Activated naive CD8-positive, alpha-beta T cell treated with anti-CD3 and anti-CD28 coated beads, Interleukin-2, amount 50 U/mL, for 16 hours (primary cell): Measurements from ENCODE around the gene DUT.
"Not testable (repeated sequence)": the region's sequence is repeated elsewhere in the genome, so short reads cannot be mapped to it uniquely, and the experiment has no call there.

Experiments
- DNase-seq: peaks from one replicate; pipeline ENCODE4 v3.0.0-alpha.2; 2020; ENCODE audit warnings: low read depth, low spot score

DUT gene

GRCh38 chr15:48330855-48331795 is at the start of gene DUT:
TSS of gene DUT (plus strand) at chr15:48331429. CDS start at chr15:48331516, 87 bp downstream.
- peak; percentile 55 for DNase-seq

DNA sequence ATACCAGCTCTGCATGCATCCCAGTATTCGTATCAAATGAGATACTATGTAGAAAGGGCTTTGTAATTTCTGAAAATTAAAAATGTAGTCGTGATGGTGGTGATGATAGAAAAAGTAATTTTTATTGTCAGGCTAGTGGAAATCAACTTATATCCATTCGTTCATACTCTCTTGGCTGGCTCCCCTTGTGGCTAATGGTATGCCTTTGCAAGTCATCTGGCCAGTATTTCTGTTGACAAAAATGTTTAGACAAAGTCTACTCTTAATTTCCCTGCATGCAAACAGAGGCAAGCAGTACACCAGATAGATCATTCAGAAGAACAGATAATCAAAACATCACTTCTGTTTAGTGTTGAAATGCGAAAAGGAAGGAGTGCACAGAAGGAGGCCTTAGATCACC is 49.6 kb upstream of the DUT start:
- no peak for DNase-seq

GRCh38 chr15:48282216-48282615 is 49.0 kb upstream of the DUT start:
- DNase-seq, result no peak

DNA sequence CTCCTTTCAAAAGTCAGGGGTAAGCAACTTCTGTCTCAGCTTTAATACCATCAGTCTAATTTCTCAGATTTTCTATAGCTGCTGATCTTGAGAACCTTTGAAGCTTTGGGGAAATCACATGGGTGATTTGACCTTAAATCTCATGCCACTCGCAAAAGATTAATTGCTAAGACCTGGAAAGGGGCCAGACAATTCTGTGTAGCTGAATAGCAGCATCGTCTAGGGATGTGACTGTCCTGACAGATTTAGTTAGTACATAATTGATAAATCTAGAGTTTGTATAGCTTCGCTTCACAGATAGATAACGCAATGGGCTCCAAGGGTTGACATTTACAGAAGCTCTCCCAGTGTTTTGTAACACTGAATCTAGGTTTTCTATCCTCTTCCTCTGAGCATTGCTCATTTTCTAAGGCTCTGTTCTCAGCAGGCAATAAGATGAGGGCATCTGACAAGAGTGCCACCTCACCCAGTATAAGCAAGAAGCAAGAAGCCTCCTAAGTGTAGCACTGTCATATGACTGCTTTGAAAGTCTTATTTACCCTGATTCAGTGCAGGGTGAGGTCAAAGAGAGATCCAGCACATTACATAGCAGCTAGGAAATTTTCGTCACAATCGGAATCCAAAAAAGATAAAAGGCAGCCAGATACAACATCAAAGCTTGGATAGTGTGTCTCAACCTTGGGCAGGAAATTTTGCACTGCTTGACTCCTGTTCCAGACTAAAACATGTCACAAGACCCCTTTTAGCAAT is 47.7 kb upstream of the DUT start:
- DNase-seq, result no peak

DNA sequence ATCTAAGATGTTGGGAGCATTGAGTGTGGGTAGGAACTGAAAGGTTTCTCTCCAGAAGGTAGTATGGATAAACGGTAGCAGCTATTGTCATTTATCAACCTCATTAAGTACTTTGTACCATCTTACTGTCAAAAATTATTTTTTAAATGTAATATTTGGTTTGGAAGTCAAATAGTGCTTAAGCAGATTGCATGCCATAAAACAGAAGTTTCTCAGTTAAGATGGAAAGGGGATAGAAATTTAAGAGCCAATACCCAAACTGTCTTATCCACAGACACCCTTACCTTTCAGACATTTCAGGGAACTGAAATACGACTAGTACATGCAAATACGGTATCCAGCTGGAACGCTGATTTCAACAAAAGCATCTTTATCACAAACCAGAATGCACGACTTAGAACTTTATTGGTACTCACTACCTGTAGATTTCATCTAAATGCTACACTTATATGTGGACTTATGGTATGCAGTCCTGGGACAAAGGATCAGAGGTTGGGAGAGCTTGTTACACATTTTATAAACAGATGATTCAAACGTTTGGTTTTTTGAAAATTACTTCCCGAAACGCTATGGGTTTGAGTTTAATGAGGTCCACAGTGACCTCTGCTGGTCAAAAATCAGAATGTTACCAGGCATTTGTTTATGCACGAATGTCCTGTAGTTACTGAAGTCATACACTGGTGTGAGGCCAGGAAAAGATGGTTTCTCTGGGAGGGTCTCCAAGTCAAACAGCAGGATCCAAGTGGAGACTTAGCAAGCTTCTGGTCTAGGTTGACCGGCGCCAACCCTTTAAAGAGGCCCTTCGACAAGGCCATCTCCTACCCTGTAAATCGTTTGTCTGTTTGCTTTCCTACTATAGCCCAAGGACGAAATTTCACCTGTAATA is 45.7 kb upstream of the DUT start:
- DNase-seq, result no peak

DNA sequence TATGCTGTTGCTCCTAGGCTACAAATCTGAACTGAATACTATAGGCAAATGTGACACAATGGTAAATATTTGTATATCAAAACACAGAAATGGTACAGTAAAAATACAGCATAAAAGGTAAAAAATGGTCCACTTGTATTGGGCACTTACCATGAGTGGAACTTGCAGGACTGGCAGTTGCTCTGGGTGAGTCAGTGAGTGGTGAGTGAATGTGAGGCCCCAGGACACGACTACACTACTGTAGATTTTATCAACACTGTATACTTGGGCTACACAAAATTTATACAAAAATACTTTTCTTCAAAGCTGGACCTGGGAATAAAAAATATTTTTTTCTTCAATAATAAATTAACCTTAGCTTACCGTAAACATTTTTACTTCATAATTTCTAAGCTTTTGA is 41.6 kb upstream of the DUT start:
- DNase-seq, result no peak

DNA sequence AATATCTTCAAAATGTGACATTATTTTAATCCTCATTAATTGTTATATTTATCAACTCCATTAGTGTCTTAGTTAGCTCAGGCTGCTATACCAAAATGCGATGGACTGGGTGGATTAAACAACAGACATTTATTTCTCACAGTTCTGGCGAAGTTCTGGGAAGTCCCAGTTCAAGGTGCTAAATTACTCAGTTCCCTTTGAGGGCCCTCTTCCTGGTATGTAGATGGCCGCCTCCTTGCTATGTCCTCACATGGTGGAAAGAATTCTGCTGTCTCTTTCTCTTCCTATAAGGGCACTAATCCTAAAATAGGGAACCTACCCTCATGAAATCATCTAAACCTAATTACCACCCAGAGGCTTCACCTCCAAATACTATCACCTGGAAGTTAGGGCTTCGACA is 38.8 kb upstream of the DUT start:
- DNase-seq, result no peak

DNA sequence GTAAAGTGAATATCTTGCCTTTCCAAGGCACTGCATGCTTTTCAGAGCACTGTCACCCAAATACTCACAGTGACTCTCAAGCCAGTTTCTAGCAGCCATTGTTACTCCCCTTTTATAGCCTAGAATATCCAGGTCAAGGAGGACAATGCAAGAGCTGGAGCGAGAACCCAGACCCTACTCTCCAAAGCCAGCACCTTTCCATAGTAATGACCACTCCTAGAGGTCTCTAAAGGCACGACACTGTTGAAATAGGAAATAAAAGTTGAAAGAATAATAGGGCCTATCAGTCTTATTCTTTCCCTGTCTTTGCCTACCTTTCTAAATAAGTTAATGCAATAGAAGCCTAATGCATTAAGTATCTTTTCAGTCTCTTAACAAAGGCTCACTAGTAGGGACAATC is 33.6 kb upstream of the DUT start:
- DNase-seq, result no peak

GRCh38 chr15:48298914-48299313 is 32.3 kb upstream of the DUT start:
- DNase-seq, result no peak

- no peak for DNase-seq
Observed at GRCh38 chr15:48300038-48300437, 31.2 kb upstream of the DUT start.

GRCh38 chr15:48304398-48304797 is 26.8 kb upstream of the DUT start:
- no peak for DNase-seq

GRCh38 chr15:48306639-48307038 is 24.6 kb upstream of the DUT start:
- DNase-seq, result no peak

- no peak for DNase-seq
Observed at GRCh38 chr15:48307586-48307985, 23.6 kb upstream of the DUT start.

DNA sequence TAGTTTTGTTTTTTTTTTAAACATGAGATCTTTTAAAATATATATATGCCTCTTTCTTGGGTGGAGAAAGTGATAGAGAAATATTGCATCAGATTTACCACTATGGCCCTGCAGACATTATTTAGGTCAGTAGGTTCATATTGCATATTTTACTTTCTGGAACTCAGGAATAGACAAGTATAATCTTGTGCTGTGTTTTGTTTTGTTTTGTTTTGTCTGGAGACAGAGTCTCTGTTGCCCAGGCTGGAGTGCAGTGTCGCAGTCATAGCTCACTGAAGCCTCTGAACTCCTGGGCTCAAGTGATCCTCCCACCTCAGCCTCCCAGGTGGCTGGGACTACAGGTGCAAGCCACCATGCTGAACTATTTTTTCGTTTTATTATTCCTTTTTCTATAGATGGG is 21.5 kb upstream of the DUT start:
- no peak for DNase-seq

GRCh38 chr15:48313216-48313615 is 18.0 kb upstream of the DUT start:
- DNase-seq, result no peak

DNA sequence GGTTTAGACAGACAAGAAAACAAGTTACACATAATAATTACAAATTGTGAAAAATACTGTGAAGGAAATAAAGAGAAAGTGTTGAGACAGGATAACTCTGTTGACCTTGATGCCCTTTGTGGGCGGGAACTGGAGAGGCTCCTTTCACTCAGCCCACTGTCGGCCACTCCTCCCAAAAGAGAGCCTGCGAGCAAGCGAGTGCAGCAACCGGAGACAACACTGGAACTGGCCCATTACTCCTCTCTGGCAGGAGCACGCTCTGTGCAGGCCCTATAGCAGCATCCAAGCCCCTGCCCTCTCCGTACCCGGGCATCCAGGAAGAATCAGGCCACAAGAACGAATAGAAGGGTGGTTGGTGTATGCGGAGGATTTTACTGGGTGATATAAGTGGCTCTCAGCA is 16.2 kb upstream of the DUT start:
- DNase-seq, result no peak

DNA sequence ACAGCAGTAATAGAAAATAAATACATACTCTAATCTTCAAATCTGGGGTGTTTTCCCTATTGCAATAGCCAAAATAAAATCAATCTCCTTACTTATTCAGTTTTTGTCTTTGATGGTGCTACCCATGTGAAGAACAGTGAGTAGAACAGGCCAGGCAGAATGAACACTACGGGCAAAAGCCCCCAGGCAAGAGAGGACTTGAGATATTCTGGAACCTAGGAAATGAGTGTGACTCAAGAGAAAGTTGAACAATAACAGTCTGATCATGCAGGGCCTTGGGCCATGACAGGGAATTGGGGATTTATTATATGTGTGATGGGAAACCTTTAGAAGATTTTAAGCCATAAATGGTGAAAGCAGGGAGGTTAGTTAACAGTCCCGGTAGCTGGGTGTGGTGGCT is 14.0 kb upstream of the DUT start:
- no peak for DNase-seq

GRCh38 chr15:48318131-48318530 is 13.1 kb upstream of the DUT start:
- no peak for DNase-seq

DNA sequence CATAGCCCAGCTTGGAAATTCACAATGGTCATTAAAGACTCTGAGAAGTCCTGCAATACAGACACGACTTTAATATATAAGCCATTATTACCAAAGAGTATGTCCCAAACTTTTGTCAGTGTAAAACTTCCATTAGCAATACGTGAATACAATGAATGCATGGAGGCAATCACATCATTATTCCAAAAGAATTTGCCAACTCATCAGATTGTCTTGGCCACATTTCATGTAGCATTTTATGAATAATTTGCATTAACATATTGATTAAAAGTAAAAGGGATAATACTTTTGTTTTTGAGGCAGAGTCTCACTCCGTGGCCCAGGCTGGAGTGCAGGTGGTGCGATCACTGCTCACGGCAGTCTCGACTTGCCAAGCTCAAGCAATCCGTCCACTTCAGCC is 7.9 kb upstream of the DUT start:
- DNase-seq, result no peak

DNA sequence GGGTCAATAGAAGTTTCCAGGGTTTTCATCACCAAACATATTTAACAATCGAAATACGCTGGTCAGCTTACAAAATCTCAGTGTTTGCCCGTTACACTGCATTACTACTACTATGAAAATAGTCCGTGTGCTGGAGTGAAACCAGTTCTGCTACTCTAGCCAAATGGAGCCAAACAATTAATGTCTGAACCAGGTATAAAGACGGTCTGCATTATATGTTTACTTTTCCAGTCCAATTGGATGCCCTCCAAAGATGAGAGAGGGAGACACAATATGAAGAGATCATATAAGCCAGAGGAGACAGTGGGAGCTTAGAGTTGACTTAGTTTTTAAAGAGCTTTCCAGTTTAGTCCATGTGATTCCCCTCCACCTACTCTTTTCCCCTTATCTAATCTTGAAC is 6.3 kb upstream of the DUT start:
- no peak for DNase-seq

DNA sequence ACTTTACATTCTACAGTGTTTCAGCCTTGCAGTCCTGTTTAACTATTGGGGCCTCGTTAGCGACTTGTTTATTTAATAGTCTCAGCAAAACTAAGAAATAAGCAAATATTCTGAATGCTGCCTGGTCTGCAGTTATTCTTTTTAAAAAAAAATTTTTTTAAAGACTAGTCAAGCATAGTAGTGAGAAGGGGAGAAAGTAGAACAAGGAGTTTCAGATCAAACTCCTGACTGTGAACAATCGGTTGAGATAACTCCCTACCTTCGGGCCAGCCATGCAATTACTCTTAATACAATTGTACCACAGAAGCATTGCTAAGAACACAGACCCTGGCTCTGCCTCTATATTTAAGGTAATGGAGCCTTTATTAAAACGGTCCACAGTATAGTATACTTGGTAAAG is 5.8 kb upstream of the DUT start:
- DNase-seq, result no peak

DNA sequence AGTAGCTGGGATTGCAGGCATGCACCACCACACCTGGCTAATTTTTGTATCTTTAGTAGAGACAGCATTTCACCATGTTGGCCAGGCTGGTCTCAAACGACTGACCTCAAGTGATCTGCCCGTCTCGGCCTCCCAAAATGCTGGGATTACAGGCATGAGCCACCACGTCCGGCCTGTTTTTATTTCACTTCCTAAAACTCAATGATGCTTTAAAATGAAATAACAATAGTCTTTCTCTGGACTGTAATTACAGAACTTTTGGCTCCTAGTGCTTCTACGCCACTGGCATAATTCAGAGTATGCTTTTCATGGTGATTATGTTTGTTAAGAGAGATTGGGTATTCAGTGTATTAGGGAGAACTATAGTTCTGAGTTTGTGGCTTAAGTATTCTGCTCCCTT is 5.0 kb upstream of the DUT start:
- DNase-seq, result not testable (repeated sequence)
